Glomerular visceral epithelial cell (primary cell): ENCODE results near the gene RPL10A.

Experiments
- DNase-seq: peaks from one replicate; pipeline ENCODE4 v3.0.0-alpha.2; 2016; ENCODE audit errors: extremely low spot score

Gene RPL10A

GRCh38 chr6:35492258-35492973 lies 24.2 kb downstream of the RPL10A start:
- DNase-seq: no peak

- DNase-seq: no peak
These were observed 24.7 kb downstream of the RPL10A start for GRCh38 chr6:35492974-35493284.

GRCh38 chr6:35493307-35493983 lies 25.2 kb downstream of the RPL10A start:
- DNase-seq: no peak

GRCh38 chr6:35494161-35494563 lies 26.0 kb downstream of the RPL10A start:
- DNase-seq: peak; percentile 26

GRCh38 chr6:35495258-35496035 lies 27.2 kb downstream of the RPL10A start:
- no peak for DNase-seq

GRCh38 chr6:35496036-35496840 lies 28.0 kb downstream of the RPL10A start:
- DNase-seq: peak; percentile 45

- peak; percentile 82 for DNase-seq
These were observed 28.8 kb downstream of the RPL10A start, which contains the start of gene TEAD3 for GRCh38 chr6:35496841-35497570. TEAD3 (minus strand) TSS chr6:35497079.

GRCh38 chr6:35497571-35498421 lies 29.6 kb downstream of the RPL10A start:
- DNase-seq: peak; percentile 77

- DNase-seq: no peak
These were observed 30.3 kb downstream of the RPL10A start for GRCh38 chr6:35498422-35499067.

- no peak for DNase-seq
These were observed 31.2 kb downstream of the RPL10A start for GRCh38 chr6:35499372-35499771.

- peak; percentile 65 for DNase-seq
These were observed 32.6 kb downstream of the RPL10A start for GRCh38 chr6:35500782-35501181.

GRCh38 chr6:35501784-35502183 lies 33.6 kb downstream of the RPL10A start:
- no peak for DNase-seq

- no peak for DNase-seq
These were observed 35.3 kb downstream of the RPL10A start for GRCh38 chr6:35503534-35503933.

- DNase-seq: no peak
These were observed 37.8 kb downstream of the RPL10A start for GRCh38 chr6:35505999-35506412.

- DNase-seq: no peak
These were observed 38.3 kb downstream of the RPL10A start for GRCh38 chr6:35506536-35506935.

GRCh38 chr6:35507221-35507620 lies 39.0 kb downstream of the RPL10A start:
- DNase-seq: no peak

GRCh38 chr6:35508027-35508426 lies 39.8 kb downstream of the RPL10A start:
- no peak for DNase-seq

- no peak for DNase-seq
These were observed 40.3 kb downstream of the RPL10A start for GRCh38 chr6:35508542-35508941.

- no peak for DNase-seq
These were observed 42.8 kb downstream of the RPL10A start for GRCh38 chr6:35510916-35511561.
